Lung (tissue), 12 donors: ENCODE data around the gene PPP1R3F. TPM values are rescaled to one million over a fixed set of nuclear protein-coding genes. Genes with fewer than 3 reads are reported as not detected.

ENCODE experiments used
- ATAC-seq: fragments of 200-7000 bp; cut with Tn5 transposase; one replicate; pipeline ENCODE4 v1.9.1; 2020; ENCODE audit warnings: moderate number of reproducible peaks; ENCODE audit not compliant: insufficient read depth, low FRiP score
- DNase-seq, 3 donors: peaks; one replicate each; pipeline ENCODE4 v3.0.0-alpha.2; 2013 to 2017
- H3K27ac ChIP-seq, 2 donors: one replicate each; pipeline ENCODE4 v1.5.1; 2013; ENCODE audit warnings: mild to moderate bottlenecking in 2 of 2, moderate library complexity in 2 of 2, control low read depth in 1 of 2, inconsistent platforms in 1 of 2, low read depth in 1 of 2, low read length in 1 of 2
- H3K27me3 ChIP-seq, 3 donors: one replicate each; pipeline ENCODE4 v1.5.1; 2013; ENCODE audit warnings: low read length in 2 of 3; ENCODE audit not compliant: control insufficient read depth in 3 of 3, insufficient read depth in 3 of 3
- H3K36me3 ChIP-seq, 4 donors: one replicate each; pipeline ENCODE4 v1.5.1; 2013; ENCODE audit warnings: low read length in 4 of 4, mild to moderate bottlenecking in 1 of 4, moderate library complexity in 1 of 4; ENCODE audit not compliant: control insufficient read depth in 4 of 4, insufficient read depth in 4 of 4
- H3K4me1 ChIP-seq, 5 donors: one replicate each; pipeline ENCODE4 v1.5.1; 2013; ENCODE audit warnings: low read length in 5 of 5, mild to moderate bottlenecking in 2 of 5, moderate library complexity in 1 of 5; ENCODE audit not compliant: control insufficient read depth in 5 of 5, insufficient read depth in 5 of 5
- H3K4me3 ChIP-seq: one replicate; pipeline ENCODE4 v1.5.1; 2013; ENCODE audit warnings: mild to moderate bottlenecking, control low read depth, moderate library complexity
- H3K9ac ChIP-seq, 2 donors: one replicate each; pipeline ENCODE4 v1.5.1; 2013; ENCODE audit warnings: low read length in 2 of 2, control low read depth in 1 of 2; ENCODE audit not compliant: insufficient read depth in 1 of 2
- H3K9me3 ChIP-seq, 4 donors: one replicate each; pipeline ENCODE4 v1.5.1; 2013; ENCODE audit warnings: low read length in 3 of 4, mild to moderate bottlenecking in 1 of 4, moderate library complexity in 1 of 4; ENCODE audit not compliant: control insufficient read depth in 4 of 4, insufficient read depth in 3 of 4
- CTCF ChIP-seq: IDR thresholded peaks from 2 replicates; pipeline ENCODE4 v1.5.1; 2012; ENCODE audit warnings: mild to moderate bottlenecking; ENCODE audit errors: control extremely low read depth, extremely low read depth
- WGBS, 2 donors: extraction: QIAGEN DNeasy Blood & Tissue Kit; methylation state at CpG; one replicate each; pipeline ENCODE4 v1.1.7; 2013; 5-methylcytosine and 5-hydroxymethylcytosine counted together
- polyA plus RNA-seq, 2 donors: library from polyadenylated mRNA; stranded (reverse); fragments of 200-250 nt; gene quantifications; one replicate each; pipeline ENCODE4 v1.2.1, GENCODE V29; 2013
- total RNA-seq, 2 donors: library from RNA; depleted of rRNA in 1 of 2; stranded (reverse); fragments of >200 nt in 1 of 2; gene quantifications; one replicate each; pipeline ENCODE4 v1.2.1, GENCODE V29; 2014 to 2021
- donor health status: control.
- donor health status: control.
- donor health status: Bipolar disorder and iron deficiency.
- donor health status: healthy.
- donor health status: DM: yes; HTN: yes; CAD: no.

Gene PPP1R3F
- total and polyA plus RNA-seq, 4 donors = 2.0 to 7.6 (median 4.4) TPM

GRCh38 chrX:49249071-49249470 lies 20.5 kb upstream of the PPP1R3F start:
- Histone ChIP-seq H3K27ac (no peak overlapping the region), H3K9me3 (no peaks in the 10 kb centered on the region), H3K4me1 (no peaks in the 10 kb centered on the region), H3K4me3 (no peak overlapping the region), H3K36me3 (peaks cover 0 to 34% (median 2%) of the 10 kb centered on the region in 4 donors), H3K9ac (no peak overlapping the region), H3K27me3 (no peaks in the 10 kb centered on the region)
- DNase-seq (no peak), ATAC-seq (no peak)
- 81 to 94% methylated on average over 5 to 6 of the region's 6 CpGs for WGBS, 2 donors
- no peak for TF ChIP-seq CTCF

GRCh38 chrX:49249616-49250015 lies 20.0 kb upstream of the PPP1R3F start:
- H3K9me3 ChIP-seq = no peaks in the 10 kb centered on the region
- H3K4me3 ChIP-seq = no peak overlapping the region
- WGBS, 2 donors = 87 to 93% methylated on average over 7 to 9 of the region's 9 CpGs
- no peak for TF ChIP-seq CTCF
- DNase-seq = no peak
- H3K4me1 ChIP-seq = no peaks in the 10 kb centered on the region
- no peak for ATAC-seq
- H3K27me3 ChIP-seq = no peaks in the 10 kb centered on the region
- no peak overlapping the region for H3K27ac ChIP-seq
- peaks cover 0 to 30% (median 1%) of the 10 kb centered on the region in 4 donors for H3K36me3 ChIP-seq
- H3K9ac ChIP-seq = no peak overlapping the region

- WGBS, 2 donors = 91 to 98% methylated on average over 8 to 13 of the region's 13 CpGs
- no peak for ATAC-seq
- peaks cover 0 to 27% (median 1%) of the 10 kb centered on the region in 4 donors for H3K36me3 ChIP-seq
- no peaks in the 10 kb centered on the region for H3K4me1 ChIP-seq
- no peaks in the 10 kb centered on the region for H3K27me3 ChIP-seq
- no peak for TF ChIP-seq CTCF
- H3K27ac ChIP-seq = no peak overlapping the region
- DNase-seq = no peak
- no peak overlapping the region for H3K4me3 ChIP-seq
- no peaks in the 10 kb centered on the region for H3K9me3 ChIP-seq
- H3K9ac ChIP-seq = no peak overlapping the region
These were observed 19.5 kb upstream of the PPP1R3F start for GRCh38 chrX:49250066-49250465.

GRCh38 chrX:49250578-49250977 lies 19.0 kb upstream of the PPP1R3F start:
- Histone ChIP-seq H3K36me3 (peaks cover 0 to 27% (median 1%) of the 10 kb centered on the region in 4 donors), H3K9me3 (no peaks in the 10 kb centered on the region), H3K4me1 (no peaks in the 10 kb centered on the region), H3K9ac (no peak overlapping the region), H3K27me3 (no peaks in the 10 kb centered on the region), H3K4me3 (no peak overlapping the region), H3K27ac (no peak overlapping the region)
- DNase-seq (no peak), ATAC-seq (no peak)
- no peak for TF ChIP-seq CTCF
- WGBS, 2 donors = 86 to 96% methylated on average over 9 of the region's 9 CpGs
